GM19351 (cell line): ENCODE data around the gene GAL3ST2.
A peak's percentile ranks its signal among the peaks of the same experiment; 100 is the strongest.
"Not testable (repeated sequence)": the region's sequence is repeated elsewhere in the genome, so short reads cannot be mapped to it uniquely, and the experiment has no call there.

Experiments
- ATAC-seq: cut with Tn5 transposase; IDR thresholded peaks from one replicate; pipeline ENCODE4 v1.9.1; 2021; ENCODE audit warnings: mild to moderate bottlenecking, moderate library complexity; ENCODE audit not compliant: unreplicated experiment

GAL3ST2 gene

GRCh38 chr2:241776336-241777169 is at the start of gene GAL3ST2:
GAL3ST2 (plus strand) TSS chr2:241776822; CDS start chr2:241776956, 134 bp downstream.
- ATAC-seq, result no peak

- no peak for ATAC-seq
Measured at GRCh38 chr2:241728000-241728399, 48.6 kb upstream of the GAL3ST2 start.

- no peak for ATAC-seq
Measured at GRCh38 chr2:241728627-241729026, 48.0 kb upstream of the GAL3ST2 start.

GRCh38 chr2:241729868-241730267 is 46.8 kb upstream of the GAL3ST2 start:
- no peak for ATAC-seq

GRCh38 chr2:241730671-241731293 is 45.8 kb upstream of the GAL3ST2 start:
- ATAC-seq, result no peak

- ATAC-seq, result not testable (repeated sequence)
Measured at GRCh38 chr2:241732513-241733186, 44.0 kb upstream of the GAL3ST2 start.

GRCh38 chr2:241733391-241734207 is 43.0 kb upstream of the GAL3ST2 start:
- ATAC-seq, result no peak

GRCh38 chr2:241734208-241734466 is 42.5 kb upstream of the GAL3ST2 start:
- ATAC-seq, result no peak

GRCh38 chr2:241734467-241735208 is 42.0 kb upstream of the GAL3ST2 start, which contains the start of gene D2HGDH:
D2HGDH (plus strand) TSS chr2:241734630; CDS start chr2:241735225, 595 bp downstream.
- peak; percentile 75 for ATAC-seq

GRCh38 chr2:241736111-241736510 is 40.5 kb upstream of the GAL3ST2 start:
- no peak for ATAC-seq

GRCh38 chr2:241738040-241738686 is 38.5 kb upstream of the GAL3ST2 start:
- ATAC-seq, result no peak

GRCh38 chr2:241739177-241739576 is 37.4 kb upstream of the GAL3ST2 start:
- ATAC-seq, result no peak

- ATAC-seq, result no peak
Measured at GRCh38 chr2:241739651-241740050, 37.0 kb upstream of the GAL3ST2 start.

- no peak for ATAC-seq
Measured at GRCh38 chr2:241741016-241741415, 35.6 kb upstream of the GAL3ST2 start.

- no peak for ATAC-seq
Measured at GRCh38 chr2:241742320-241742939, 34.2 kb upstream of the GAL3ST2 start.

GRCh38 chr2:241743008-241743407 is 33.6 kb upstream of the GAL3ST2 start:
- not testable (repeated sequence) for ATAC-seq

- no peak for ATAC-seq
Measured at GRCh38 chr2:241743620-241744019, 33.0 kb upstream of the GAL3ST2 start.

GRCh38 chr2:241744028-241744754 is 32.4 kb upstream of the GAL3ST2 start:
- no peak for ATAC-seq

GRCh38 chr2:241745276-241745675 is 31.3 kb upstream of the GAL3ST2 start:
- no peak for ATAC-seq
